ENCODE measurements around the gene USP8.
"Not testable (repeated sequence)": the region's sequence is repeated elsewhere in the genome, so short reads cannot be mapped to it uniquely, and the experiment has no call there.

The USP8 gene

GRCh38 chr15:50452927-50453326 lies 28.7 kb downstream of the USP8 start:
- DNase-seq = no peak

- no peak for DNase-seq
Observed at GRCh38 chr15:50458348-50459112, 34.3 kb downstream of the USP8 start.

GRCh38 chr15:50463423-50464358 lies 39.5 kb downstream of the USP8 start:
- DNase-seq = no peak

- DNase-seq = no peak
Observed at GRCh38 chr15:50471072-50471471, 46.9 kb downstream of the USP8 start.

DNA sequence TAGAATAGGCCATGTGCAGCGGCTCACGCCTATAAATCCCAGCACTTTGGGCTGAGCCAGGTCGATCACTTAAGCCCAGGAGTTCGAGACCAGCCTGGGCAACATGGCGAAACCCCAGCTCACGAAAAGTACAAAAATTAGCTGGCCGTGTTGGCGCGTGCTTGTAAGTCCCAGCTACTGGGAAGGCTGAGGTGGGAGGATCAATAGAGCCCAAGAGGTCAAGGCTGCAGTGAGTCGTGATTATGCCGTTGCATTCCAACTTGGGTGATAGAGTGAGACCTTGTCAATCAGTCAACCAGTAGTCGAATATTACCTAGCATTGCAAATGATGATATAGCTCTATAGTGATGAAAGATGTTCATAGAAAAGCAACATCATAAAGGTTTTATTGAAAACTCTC lies 51.9 kb downstream of the USP8 start:
- no peak for DNase-seq

DNA sequence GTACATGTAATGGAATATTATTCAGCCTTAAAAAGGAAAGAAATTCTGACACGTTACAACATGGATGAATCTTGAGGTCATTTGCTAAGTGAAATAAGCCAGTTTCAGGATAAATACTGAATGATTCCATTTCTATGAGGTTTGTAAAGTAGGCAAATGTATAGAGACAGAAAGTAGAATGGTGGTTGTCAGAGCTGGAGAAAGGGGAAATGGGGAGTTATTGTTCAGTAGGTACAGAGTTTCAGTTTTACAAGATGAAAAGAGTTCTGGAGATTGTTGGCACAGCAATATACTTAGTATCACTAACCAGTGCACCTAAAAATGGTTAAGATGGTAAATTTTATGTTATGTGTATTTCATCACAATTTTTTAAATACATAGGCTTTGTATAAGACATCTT lies 60.6 kb downstream of the USP8 start:
- no peak for DNase-seq

GRCh38 chr15:50485389-50485788 lies 61.2 kb downstream of the USP8 start:
- DNase-seq = no peak

DNA sequence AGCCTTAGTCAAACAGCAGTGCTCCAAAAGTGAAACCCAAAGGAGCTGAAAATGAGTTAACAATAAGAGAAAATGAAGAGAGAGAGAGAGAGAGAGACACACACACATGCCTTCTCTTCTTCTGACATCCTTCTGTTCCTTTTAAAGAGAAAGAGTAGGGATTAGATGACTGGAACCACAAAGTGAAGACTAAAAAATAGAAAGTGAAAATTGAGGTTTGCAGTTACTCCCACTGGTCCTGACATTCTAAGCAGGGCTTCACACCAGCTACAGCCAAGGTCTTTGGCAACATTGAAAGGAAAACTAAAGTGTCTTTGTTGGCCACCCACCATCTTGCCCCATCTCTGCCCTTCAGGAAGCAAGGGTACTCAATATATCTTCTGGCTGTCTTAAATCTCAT lies 63.1 kb downstream of the USP8 start:
- DNase-seq = no peak

DNA sequence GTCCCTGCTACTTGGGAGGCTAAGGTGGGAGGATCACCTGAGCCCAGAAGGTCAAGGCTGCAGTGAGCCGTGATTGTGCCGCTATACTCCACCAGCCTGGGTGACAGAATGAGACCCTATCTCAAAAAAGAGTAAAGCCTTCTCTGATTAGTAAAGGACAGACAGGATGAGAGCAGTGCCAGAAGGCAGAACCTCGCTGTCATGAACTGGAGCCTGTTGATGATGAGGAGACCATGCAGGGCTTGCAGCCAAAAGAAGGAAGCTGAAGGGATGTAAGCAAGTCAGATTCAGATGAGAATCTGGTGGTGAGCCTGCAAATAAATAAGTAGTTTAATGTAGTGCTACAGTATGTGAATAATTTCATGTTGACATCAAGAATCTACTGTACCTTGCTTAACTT lies 69.4 kb downstream of the USP8 start:
- no peak for DNase-seq

DNA sequence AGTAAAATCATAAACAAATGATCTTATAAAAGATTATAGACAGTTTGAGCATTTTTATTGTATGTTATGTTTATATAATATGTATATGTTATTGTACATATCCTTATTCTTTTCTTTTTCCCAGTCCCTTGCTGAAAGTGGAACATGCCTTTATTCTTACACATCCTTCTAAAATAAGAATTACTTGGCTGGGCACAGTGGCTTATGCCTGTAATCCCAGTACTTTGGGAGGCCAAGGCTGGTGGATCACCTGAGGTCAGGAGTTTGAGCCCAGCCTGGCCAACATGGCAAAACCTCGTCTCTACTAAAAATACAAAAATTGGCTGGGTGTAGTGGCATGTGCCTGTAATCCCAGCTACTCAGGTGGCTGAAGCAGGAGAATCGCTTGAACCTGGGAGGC lies 70.3 kb downstream of the USP8 start:
- DNase-seq = not testable (repeated sequence)

DNA sequence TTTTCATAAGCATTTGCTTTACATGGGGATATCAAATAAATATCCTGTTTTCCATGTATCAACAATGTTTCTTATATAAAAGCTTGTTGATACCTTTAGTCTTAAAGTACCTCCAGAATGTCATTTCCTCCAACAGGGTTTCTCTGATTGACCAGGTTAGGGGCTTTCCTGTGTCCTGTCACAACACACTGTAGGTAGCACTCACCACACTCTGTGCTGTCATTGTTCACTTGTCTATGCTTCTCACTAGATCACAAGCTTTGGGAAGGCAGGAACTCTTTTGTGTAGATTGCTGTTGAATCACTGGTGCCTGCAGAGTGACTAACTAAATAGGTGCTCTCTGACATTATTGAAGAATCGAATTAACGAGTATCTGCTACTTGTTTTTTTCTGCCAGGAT lies 72.5 kb downstream of the USP8 start:
- DNase-seq = no peak

- DNase-seq = no peak
Observed at GRCh38 chr15:50500352-50500751, 76.1 kb downstream of the USP8 start.

- DNase-seq = no peak
Observed at GRCh38 chr15:50501815-50502214, 77.6 kb downstream of the USP8 start.

DNA sequence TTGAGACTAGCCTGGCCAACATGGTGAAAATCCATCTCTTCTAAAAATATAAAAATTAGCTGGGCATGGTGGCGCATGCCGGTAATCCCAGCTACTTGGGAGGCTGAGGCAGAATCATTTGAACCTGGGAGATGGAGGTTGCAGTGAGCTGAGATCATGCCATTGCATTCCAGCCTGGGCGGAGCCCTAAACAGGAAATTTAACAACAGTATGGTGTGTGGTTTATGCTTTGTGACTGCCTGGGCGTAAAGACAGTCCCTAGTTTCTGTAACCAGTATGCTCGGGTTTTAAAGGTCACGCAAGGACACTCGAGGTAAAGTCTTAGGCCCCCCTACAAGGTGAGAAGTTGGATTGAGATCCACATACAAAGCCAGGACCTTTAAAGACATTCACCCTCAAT lies 78.9 kb downstream of the USP8 start:
- DNase-seq = no peak

- not testable (repeated sequence) for DNase-seq
Observed at GRCh38 chr15:50505656-50506055, 81.5 kb downstream of the USP8 start.

- DNase-seq = no peak
Observed at GRCh38 chr15:50506121-50506520, 81.9 kb downstream of the USP8 start.

DNA sequence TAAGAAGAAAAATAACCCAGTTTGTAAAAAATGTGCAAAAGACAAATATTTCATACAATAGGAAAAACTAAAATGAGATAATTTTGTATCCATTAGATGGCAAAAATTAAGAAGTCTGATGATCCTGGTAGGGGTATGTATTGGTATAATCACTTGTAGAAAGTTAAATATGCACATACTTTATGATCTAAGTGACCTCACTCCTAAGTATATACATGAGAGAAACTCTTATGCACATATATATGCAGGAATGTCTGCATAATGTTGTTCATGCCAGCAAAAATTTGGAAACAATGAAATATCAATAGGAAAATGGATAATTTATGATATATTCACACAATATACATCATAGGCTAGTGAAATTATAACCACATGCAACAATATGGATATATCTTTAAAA lies 88.8 kb downstream of the USP8 start:
- DNase-seq = no peak

GRCh38 chr15:50519740-50520425 lies 95.7 kb downstream of the USP8 start:
- no peak for DNase-seq

- DNase-seq = no peak
Observed at GRCh38 chr15:50523851-50524251, 99.6 kb downstream of the USP8 start.

- DNase-seq = no peak
Observed at GRCh38 chr15:50531163-50531562, 107.0 kb downstream of the USP8 start.

DNA sequence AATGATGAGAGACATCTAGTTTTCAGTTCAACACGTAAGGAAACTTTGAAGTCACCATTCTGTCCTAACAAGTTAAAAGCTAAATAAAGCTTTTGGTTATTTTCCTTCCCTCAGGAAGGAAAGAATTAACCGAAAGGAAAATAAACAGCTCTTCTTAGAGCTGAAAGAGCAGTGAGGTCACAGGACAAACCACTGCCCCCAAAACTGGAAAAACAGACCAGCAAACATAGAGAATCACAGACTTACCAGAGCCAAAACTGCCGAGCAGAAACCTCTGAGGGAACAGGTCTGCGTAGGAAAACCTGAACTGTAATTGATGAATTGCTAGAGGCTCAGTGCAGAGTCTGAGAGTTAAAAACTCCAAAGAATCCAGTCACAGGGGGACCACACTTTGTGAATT lies 107.6 kb downstream of the USP8 start:
- no peak for DNase-seq

- no peak for DNase-seq
Observed at GRCh38 chr15:50542887-50543210, 118.6 kb downstream of the USP8 start.

DNA sequence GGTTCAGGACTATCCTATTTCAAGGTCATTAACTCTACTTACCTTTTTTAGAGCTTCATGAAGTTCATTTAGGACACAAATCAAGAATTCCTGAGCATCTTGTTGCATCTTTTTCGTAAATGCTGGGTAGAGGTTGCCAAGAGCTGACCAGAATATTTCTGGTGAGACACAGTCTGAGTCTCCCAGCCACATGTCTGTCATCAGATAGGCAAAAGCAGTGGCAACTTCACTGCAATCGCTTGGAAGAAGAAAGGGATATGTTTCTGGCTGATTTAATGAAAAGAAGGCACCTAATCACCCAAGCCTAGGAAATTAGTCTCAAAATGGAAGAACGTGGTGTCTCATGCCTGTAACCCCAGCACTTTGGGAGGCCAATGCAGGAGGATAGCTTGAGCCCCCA lies 119.4 kb downstream of the USP8 start:
- no peak for DNase-seq

- DNase-seq = no peak
Observed at GRCh38 chr15:50544368-50544767, 120.2 kb downstream of the USP8 start.

Measured in NCI-H1105 (cell line).